NCI-H146 (cell line): ENCODE results near the gene LDLRAD2.

Experiments
- DNase-seq: peaks from one replicate; lab custom pipeline; 2025; lab: John Stamatoyannopoulos, UW

The LDLRAD2 gene

GRCh38 chr1:21860971-21861370 lies 48.9 kb downstream of the LDLRAD2 start:
- no peak for DNase-seq

- no peak for DNase-seq
Observed at GRCh38 chr1:21861602-21862429, 49.8 kb downstream of the LDLRAD2 start.

GRCh38 chr1:21863981-21864380 lies 51.9 kb downstream of the LDLRAD2 start:
- no peak for DNase-seq

GRCh38 chr1:21864730-21865129 lies 52.7 kb downstream of the LDLRAD2 start:
- DNase-seq, result no peak

GRCh38 chr1:21865609-21865942 lies 53.5 kb downstream of the LDLRAD2 start:
- DNase-seq, result no peak

- peak; percentile 37 for DNase-seq
Observed at GRCh38 chr1:21865943-21866706, 54.1 kb downstream of the LDLRAD2 start.

- DNase-seq, result peak; percentile 17
Observed at GRCh38 chr1:21866707-21867043, 54.6 kb downstream of the LDLRAD2 start.

GRCh38 chr1:21867451-21867996 lies 55.5 kb downstream of the LDLRAD2 start:
- DNase-seq, result no peak

GRCh38 chr1:21868482-21868881 lies 56.4 kb downstream of the LDLRAD2 start:
- DNase-seq, result no peak

- DNase-seq, result peak; percentile 55
Observed at GRCh38 chr1:21868941-21869454, 56.9 kb downstream of the LDLRAD2 start.

- DNase-seq, result peak; percentile 1
Observed at GRCh38 chr1:21869620-21870121, 57.6 kb downstream of the LDLRAD2 start.

GRCh38 chr1:21870611-21871010 lies 58.5 kb downstream of the LDLRAD2 start:
- no peak for DNase-seq

GRCh38 chr1:21871943-21872342 lies 59.9 kb downstream of the LDLRAD2 start:
- no peak for DNase-seq

- DNase-seq, result no peak
Observed at GRCh38 chr1:21872445-21873079, 60.5 kb downstream of the LDLRAD2 start.

GRCh38 chr1:21873174-21873573 lies 61.1 kb downstream of the LDLRAD2 start:
- DNase-seq, result no peak

GRCh38 chr1:21873761-21874160 lies 61.7 kb downstream of the LDLRAD2 start:
- no peak for DNase-seq

- DNase-seq, result no peak
Observed at GRCh38 chr1:21874328-21874727, 62.3 kb downstream of the LDLRAD2 start.
